GM18499 (cell line): ENCODE results near the gene KIF23.

Source experiments
- ATAC-seq: cut with Tn5 transposase; IDR thresholded peaks from one replicate; pipeline ENCODE4 v1.9.1; 2021; ENCODE audit warnings: moderate number of reproducible peaks; ENCODE audit not compliant: insufficient read depth, unreplicated experiment

The KIF23 gene

GRCh38 chr15:69460481-69460880, 46.3 kb downstream of the KIF23 start:
- no peak for ATAC-seq

DNA sequence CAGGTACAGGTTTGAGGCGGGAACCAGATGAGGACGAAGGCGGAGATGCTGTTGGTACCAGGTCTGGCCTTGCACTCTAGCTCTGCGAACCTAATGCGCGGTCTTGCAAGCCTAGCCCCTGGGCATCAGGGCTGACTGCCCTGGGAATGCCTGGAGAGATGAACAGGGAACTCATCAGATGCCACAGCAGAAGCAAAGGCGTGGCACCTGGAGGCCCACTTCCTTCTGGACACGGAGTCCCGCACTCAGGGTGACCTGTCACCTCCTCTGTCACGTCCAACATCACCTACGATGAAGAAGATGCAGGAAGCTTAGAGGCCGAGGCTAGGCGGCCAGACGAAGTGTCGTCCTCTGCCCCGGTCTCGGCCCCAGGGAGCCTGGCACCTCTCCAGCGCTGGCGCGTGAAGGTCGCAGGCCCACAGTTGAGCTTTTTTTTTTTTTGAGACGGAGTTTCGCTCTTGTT, 47.9 kb downstream of the KIF23 start:
- ATAC-seq: no peak

DNA sequence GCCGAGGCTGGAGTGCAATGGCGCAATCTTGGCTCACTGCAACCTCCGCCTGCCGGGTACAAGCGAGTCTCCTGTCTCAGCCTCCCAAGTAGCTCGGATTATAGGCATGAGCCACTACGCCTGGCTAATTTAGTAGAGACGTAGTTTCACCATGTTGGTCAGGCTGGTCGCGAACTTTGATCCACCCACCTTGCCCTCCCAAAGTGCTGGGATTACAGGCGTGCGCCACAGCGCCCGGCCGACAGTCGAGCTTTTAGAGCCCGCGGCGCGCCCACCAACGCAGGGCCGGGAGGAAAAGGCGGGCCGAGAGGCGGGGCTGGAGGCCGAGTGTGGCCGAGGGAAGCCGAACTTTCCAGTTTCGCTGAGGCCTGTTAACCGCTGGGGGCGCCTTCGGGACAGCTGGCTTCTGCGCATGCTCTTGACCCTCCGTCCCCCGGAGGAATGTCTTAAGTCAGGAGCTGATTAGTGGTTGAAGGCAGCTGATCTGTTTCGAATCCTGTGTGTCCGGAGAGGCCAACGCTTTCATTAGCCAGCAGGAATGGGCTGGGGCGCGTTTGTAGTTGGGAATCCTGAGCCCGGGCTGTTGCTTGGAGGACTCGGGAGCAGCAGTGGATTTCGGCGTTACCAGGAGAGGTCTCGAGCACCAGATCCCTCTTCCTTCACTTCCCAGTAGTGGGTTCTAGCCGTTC, 48.5 kb downstream of the KIF23 start:
- ATAC-seq: peak; percentile 39

DNA sequence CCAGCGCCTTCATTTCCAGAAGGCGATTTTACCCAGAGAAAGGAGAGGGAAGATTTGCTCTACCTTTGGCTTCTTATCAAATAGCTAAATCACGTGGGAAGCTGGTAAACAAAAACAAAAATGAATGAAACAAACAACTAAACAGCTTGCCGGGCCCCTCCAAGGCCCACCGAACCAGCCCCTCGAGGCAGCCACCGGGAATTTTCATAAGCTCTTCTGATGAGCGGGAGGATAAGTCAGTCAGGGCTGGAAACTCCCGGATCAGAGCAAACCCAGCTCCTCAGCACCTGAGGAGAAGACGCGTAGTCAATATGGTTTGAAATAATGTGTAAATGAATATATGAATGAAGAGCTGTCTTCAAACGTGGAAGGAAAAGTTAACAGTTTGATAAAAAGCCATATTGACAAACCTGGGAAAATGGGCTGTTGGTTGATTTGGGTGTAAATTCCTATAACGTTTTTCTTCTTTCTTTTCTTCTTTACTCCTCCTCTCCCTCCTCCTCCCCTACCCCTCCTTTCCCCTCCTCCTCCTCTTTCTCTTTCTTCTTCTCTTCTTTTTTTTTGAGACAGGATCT, 49.1 kb downstream of the KIF23 start:
- no peak for ATAC-seq

DNA sequence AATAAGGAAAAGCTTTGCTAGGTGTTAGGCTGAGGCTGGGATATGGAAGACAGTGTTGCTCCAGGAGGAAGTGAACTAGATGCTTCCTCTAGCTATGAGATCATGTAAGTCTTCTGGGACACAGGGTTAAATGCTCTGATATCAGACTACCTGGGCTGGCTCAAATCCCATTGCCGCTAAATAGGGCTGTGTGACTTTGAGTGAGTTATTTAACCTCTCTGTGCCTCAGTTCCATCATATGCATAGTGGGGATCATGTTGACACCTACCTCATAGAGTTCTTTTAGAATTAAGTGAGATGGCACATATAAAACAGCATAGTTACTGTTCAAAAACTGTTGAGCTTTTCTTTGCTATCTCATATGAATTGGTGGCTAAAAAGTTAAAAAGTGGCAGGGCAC, 51.1 kb downstream of the KIF23 start:
- no peak for ATAC-seq

DNA sequence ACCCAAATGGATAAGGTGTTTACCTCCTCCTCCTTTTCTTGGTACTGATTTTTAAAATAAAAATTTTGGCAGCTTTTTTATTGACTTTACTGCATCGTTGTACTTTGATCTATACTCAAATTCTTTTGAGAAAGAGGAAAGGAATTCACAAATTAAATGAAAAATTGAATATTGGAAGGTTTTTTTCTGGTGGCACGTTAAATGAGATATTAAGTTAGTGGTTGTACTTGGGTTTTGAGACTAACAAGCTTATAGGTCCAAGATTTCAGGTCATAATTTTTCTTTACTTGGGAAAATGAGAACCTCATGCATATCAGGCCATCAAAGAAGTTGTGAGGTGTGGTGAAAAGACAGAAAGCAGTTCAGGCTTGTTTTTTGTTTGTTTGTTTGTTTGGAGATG, 52.6 kb downstream of the KIF23 start:
- no peak for ATAC-seq

GRCh38 chr15:69467636-69468035, 53.5 kb downstream of the KIF23 start:
- ATAC-seq: no peak

- ATAC-seq: no peak
These were observed 54.3 kb downstream of the KIF23 start for GRCh38 chr15:69468241-69469121.

DNA sequence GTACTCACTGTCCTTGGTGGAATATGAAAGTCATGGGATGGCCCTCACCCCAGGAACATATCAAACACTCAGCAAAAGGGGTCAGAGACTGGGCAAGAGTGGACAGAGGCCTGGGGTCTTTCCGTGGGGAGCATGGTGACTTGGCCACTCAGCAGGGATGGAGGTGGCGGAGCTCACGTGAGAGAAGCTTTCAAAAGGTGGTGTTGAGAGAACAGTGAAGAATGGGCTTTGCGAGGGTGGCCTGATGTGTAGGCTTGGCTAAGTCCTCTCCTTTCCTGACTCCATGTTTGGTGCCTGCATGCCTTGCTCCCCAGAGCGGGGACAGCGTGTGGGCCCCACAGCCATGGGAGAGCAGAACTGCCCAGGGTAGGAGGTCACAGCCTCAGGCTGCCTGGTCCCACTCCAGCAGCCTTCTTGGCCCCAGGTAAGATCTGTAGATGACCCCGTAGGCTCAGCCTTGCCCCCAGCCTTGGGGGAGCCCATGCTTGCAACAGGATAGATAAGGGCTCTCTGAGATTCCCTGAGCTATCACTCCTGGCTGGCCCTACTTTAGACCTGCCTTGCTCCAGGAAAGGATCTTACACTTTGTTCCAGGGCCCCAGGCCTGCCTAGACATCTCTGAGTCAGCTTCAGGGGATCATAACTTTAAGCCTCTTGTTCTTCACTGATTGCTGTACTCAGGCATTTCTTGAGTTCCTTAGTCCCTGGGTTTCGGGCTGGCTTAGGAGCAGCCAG, 55.5 kb downstream of the KIF23 start:
- ATAC-seq: no peak

DNA sequence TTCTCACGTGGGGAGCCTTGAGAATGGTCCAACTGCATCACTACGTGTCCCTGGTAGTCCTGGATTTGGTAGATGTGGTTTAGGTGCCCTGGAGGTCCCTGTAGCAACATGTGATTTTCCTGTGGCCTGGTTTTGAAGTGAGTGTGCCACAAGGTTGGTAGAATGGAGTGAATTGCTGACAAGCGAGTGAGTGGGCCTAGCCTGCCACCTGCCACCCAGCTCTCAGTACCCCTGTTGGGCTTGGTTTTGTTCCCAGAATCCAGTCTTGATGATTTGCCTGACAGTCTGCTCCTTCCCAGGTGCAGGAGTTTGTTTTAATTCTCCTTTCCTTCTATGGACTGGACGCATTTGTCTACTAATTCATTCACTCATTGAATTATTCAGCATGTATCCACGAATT, 57.9 kb downstream of the KIF23 start:
- no peak for ATAC-seq

DNA sequence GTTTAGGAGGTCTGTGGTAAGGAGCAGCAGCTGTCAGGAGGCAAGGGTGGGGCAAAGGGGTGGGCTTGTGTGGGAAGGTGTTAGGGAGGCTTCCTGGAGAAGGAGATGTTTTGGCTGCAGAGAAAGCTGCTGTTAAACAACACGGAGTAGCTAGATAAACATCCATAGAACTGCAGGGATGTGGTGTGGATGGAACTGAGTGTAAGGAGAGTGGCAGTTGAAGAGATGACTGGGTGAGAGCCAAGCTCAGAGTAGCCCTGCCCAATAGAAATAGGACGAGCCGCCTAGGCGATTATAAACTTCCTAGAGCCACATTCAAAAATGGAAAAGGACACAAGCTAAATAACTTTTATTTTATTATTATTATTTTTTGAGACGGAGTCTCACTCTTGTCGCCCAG, 58.4 kb downstream of the KIF23 start:
- ATAC-seq: no peak

DNA sequence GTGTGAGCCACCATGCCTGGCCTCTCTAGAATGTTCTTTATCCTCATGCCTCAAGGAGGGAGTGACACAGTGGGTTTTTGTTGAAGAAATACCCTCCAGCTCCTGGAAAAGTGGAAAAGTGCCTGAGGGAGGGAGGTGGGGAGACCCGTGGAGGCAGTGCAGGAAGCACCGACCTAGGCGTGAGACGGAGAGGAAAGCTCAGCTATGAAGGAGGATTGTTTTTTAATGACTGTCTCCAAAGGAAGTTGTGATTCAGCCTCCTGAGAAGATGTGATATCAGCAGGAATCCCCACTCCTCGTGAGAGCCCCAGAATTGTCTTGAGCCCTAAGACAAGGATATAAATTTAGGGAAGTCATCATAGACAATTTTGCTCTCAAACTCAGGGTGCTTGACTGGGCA, 60.1 kb downstream of the KIF23 start:
- ATAC-seq: no peak

- ATAC-seq: no peak
These were observed 60.8 kb downstream of the KIF23 start for GRCh38 chr15:69474846-69475455.

DNA sequence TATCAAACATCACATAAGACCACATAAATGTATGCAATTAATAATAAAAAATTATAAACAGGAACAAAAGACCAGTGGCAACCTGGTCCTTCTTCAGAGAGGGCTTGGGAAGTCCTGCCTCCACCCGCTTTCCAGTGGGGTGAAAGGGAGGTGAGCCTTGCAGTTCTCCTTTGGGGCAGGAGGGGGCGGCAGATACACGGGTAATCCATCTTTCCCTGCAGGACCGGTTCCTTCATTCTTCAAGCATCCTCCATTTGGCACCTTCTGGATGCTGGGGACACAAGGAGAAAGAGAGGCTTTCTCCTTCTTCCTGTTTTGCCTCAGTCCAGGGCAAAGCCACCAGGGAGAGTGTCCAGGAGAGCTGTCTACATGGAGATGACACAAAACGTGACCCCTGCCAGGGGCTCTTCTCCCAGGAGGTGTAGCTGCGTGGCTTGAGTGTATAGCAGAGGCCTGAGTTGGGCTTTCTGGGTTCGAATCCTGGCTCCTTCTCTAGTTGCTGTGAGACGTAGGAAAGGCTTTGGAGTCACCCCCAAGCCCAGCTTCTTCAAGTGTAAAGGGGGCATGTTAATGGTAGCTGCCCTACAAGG, 61.7 kb downstream of the KIF23 start:
- no peak for ATAC-seq

DNA sequence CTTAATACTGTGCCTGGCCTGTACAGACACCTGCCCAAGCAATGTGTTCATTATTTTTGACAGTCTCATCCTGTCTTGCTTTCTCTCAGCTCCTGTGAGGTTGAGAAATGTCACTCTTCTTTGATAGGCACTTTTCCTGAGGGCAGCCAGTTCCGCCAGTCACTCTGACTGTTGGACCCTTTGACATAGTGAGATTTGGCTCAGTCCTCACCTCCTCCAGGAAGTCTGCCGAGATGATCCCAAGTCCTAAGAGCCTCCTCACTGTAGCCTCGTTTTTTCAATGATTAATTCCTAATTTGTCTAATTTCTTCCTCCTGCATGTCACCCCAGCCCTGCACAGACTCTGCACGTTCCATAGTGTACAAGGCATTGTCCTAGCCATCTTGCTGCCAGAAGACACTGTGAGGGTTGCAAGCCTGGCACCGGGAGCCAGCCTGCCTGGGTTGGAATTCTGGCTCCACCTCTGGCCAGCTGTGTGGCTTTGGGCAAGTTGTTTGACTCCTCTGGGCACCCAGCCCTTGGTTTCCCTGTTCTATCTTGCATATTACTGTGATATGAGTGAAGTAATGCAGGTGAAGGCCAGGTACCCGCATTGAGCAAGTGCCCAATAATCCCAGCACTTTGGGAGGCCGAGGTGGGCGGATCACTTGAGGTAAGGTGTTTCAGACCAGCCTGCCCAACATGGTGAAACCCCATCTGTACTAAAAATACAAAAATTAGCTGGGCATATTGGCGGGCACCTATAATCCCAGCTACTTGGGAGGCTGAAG, 62.7 kb downstream of the KIF23 start:
- ATAC-seq: no peak

DNA sequence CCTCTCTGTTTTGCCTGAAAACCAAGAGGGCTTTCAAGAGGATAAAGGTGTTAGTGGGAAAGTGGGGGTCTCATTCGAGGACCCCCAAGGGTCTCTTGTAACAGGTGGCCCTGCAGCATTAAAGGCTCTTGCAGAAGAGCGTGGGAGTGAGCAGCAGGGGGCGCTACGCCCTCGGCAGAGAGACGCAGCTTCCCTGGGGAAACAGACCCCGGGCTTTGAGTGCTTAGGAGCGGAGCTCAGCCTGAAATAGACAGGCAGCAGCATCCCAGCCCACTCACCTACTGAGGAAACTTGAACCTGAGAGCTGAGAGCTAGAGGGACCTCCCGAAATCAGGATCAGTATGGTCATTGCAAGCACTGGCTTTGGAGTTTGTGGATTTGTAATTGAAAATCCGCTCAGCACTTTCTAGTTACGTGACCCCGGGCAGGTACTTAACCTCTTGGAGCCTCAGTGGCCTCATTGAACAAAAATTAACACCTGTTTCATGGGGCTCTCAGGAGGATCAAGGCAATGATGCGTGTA, 64.2 kb downstream of the KIF23 start:
- ATAC-seq: no peak

- no peak for ATAC-seq
These were observed 64.9 kb downstream of the KIF23 start for GRCh38 chr15:69479081-69479480.

GRCh38 chr15:69479971-69480370, 65.8 kb downstream of the KIF23 start:
- no peak for ATAC-seq

DNA sequence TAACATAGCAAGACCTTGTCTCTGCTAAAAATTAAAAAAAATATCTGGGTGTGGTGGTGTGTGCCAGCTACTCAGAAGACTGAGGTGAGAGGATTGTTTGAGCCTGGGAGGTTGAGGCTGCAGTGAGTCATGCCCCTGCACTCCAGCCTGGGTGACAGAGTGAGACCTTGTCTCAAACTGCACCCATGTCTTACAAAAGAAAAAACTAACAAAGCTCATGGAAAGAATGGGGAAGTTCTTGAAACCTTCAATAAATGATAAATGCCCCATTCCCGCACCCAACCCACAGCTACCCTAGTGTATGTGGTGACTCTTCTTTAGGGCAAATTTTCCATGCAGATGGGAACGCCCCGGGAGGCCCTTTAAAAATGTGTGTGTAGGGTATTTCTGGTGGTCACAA, 66.8 kb downstream of the KIF23 start:
- no peak for ATAC-seq
